ENCODE results near the gene TMEM9.
A peak's percentile ranks its signal among the peaks of the same experiment; 100 is the strongest.
"Not testable (repeated sequence)": the region's sequence is repeated elsewhere in the genome, so short reads cannot be mapped to it uniquely, and the experiment has no call there.

TMEM9 gene

GRCh38 chr1:201172999-201173610 lies 18.8 kb upstream of the TMEM9 start:
- no peak for DNase-seq

- no peak for DNase-seq
Measured at GRCh38 chr1:201172326-201172725, 18.1 kb upstream of the TMEM9 start.

- peak; percentile 72 to 82 for DNase-seq
Measured at GRCh38 chr1:201171063-201172036, 17.1 kb upstream of the TMEM9 start.

GRCh38 chr1:201170533-201171062 lies 16.3 kb upstream of the TMEM9 start:
- peak; percentile 86 to 89 for DNase-seq

GRCh38 chr1:201169971-201170532 lies 15.8 kb upstream of the TMEM9 start:
- DNase-seq: no peak

GRCh38 chr1:201169203-201169602 lies 14.9 kb upstream of the TMEM9 start:
- DNase-seq: no peak

GRCh38 chr1:201167041-201167991 lies 13.0 kb upstream of the TMEM9 start:
- DNase-seq: no peak

- no peak for DNase-seq
Measured at GRCh38 chr1:201164645-201165044, 10.4 kb upstream of the TMEM9 start.

GRCh38 chr1:201163707-201164106 lies 9.4 kb upstream of the TMEM9 start:
- no peak for DNase-seq

- DNase-seq: not testable (repeated sequence)
Measured at GRCh38 chr1:201163036-201163435, 8.8 kb upstream of the TMEM9 start.

- no peak for DNase-seq
Measured at GRCh38 chr1:201157949-201158348, 3.7 kb upstream of the TMEM9 start.

- no peak for DNase-seq
Measured at GRCh38 chr1:201156819-201157218, 2.5 kb upstream of the TMEM9 start.

GRCh38 chr1:201156346-201156745 lies 2.1 kb upstream of the TMEM9 start:
- no peak for DNase-seq

GRCh38 chr1:201155354-201155753 lies 1.1 kb upstream of the TMEM9 start:
- no peak for DNase-seq

- DNase-seq: no peak
Measured at GRCh38 chr1:201153474-201154388, 543 bp downstream of the TMEM9 start.

- no peak for DNase-seq
Measured at GRCh38 chr1:201149400-201149799, 4.9 kb downstream of the TMEM9 start.

- DNase-seq: no peak
Measured at GRCh38 chr1:201147396-201148015, 6.8 kb downstream of the TMEM9 start.

- DNase-seq: no peak
Measured at GRCh38 chr1:201146626-201147390, 7.5 kb downstream of the TMEM9 start.

- DNase-seq: no peak
Measured at GRCh38 chr1:201145816-201146215, 8.5 kb downstream of the TMEM9 start.

- no peak for DNase-seq
Measured at GRCh38 chr1:201145132-201145531, 9.1 kb downstream of the TMEM9 start.

Measured in activated T-cell treated with anti-CD3 and anti-CD28 coated beads, Interleukin-2, amount 50 U/mL, for 48 hours (primary cell).